Measurements from ENCODE around the gene SLC35F6. TPM values are rescaled to one million over a fixed set of nuclear protein-coding genes. Genes with fewer than 3 reads are reported as not detected.
"Not testable (repeated sequence)": the region's sequence is repeated elsewhere in the genome, so short reads cannot be mapped to it uniquely, and the experiment has no call there.

SLC35F6 gene
- total RNA-seq, 1 donor from 2014 or later = 11.5 TPM

DNA sequence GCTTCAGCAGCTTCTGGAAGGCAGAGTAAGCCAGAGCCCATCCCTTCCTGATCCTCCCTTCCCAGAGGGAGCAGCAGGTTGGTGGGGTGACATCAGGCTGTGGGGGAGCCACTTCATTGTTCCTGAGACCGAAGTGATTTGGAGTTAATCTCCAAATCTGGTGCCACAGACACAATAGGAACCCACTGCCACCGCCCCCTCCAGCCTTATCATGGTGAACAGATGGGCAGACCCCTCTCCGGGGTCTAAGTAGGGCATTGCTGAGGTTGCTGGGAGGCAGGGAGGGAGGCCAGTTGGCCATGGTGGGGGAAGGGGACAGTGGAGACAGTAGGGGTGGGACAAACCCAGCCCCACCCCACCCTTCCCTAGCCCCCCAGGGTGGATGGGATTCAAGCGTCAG, 25.6 kb upstream of the SLC35F6 start:
- Mint-ChIP-seq H3K36me3 (ENCODE audit: low read depth) (no peaks in the 10 kb centered on the region), H3K27ac (no peak overlapping the region), H3K4me3 (no peak overlapping the region), H3K4me1 (peaks cover 2% of the 10 kb centered on the region), H3K27me3 (peaks cover 5% of the 10 kb centered on the region), H3K9me3 (no peaks in the 10 kb centered on the region)
- DNase-seq = no peak
- intact Hi-C loops (cut with micrococcal nuclease) = no loop called here

DNA sequence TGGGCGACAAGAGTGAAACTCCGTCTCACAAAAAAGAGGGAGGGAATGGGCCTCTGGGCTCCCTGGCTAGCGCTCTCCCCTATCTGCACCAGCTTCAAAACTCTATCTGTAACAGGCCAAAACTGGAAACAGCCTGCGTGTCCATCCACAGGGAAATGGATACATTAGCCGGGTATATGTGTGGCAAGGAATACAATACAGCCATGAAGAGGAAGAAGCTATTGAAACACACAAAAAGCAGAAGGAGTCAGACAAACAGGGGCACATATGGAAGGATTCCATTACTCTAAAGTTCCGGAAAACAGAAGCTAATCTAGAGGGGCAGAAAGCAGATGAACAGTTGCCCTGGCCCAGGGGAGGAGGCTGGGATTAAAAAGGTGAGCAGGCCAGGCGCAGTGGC, 24.6 kb upstream of the SLC35F6 start:
- no peak overlapping the region for H3K27ac Mint-ChIP-seq
- no peak overlapping the region for H3K4me3 Mint-ChIP-seq
- intact Hi-C loops (cut with micrococcal nuclease) = no loop called here
- H3K27me3 Mint-ChIP-seq = peaks cover 5% of the 10 kb centered on the region
- no peaks in the 10 kb centered on the region for H3K36me3 Mint-ChIP-seq (ENCODE audit: low read depth)
- H3K4me1 Mint-ChIP-seq = peaks cover 2% of the 10 kb centered on the region
- H3K9me3 Mint-ChIP-seq = no peaks in the 10 kb centered on the region
- no peak for DNase-seq

DNA sequence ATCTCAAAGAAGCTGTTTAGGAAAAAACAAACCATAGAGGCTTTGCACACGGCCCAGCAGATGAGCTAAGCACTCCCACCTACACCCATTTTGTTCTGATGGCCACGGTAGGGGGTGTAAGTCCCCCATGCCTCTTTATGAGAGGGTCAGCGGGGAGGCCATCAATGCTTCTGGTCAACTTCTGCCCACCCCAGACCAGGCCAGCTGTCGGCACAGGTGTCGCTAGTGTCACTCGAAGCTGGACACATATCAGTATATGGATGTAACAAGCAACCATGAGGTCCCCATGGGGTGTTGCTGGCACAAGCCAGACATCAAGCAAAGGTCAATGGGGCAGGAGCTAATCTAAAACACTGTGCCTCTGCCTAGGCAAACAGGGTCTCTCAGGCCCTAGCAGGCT, 23.7 kb upstream of the SLC35F6 start:
- H3K36me3 Mint-ChIP-seq (ENCODE audit: low read depth) = no peaks in the 10 kb centered on the region
- H3K4me1 Mint-ChIP-seq = peaks cover 2% of the 10 kb centered on the region
- intact Hi-C loops (cut with micrococcal nuclease) = loop anchor here (10.0 kb wide), 1 partner anchor 236 kb away; no protein-coding TSS in a partner anchor
- no peak overlapping the region for H3K4me3 Mint-ChIP-seq
- DNase-seq = no peak
- H3K27ac Mint-ChIP-seq = no peak overlapping the region
- H3K9me3 Mint-ChIP-seq = no peaks in the 10 kb centered on the region
- H3K27me3 Mint-ChIP-seq = peaks cover 5% of the 10 kb centered on the region

DNA sequence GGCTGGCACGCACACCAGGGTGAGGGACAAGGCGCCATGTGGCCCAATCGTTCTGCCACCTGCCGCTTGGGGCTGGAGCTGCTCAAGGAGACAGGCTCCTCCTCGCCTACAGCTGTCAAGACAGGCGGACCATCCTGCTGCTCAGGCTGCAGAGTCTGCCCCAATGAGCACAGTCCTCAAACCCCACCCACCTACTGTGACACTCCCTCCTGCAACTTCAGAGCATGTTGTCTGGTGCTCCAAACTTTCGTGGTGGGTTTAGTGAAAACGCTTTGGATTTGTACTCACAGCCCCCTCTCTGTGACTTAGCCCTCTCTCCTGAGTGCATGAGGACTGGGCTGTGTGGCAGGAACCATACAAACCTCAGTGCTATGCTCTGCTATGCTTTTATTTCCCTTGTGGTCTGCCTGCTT, 23.2 kb upstream of the SLC35F6 start:
- no peak overlapping the region for H3K27ac Mint-ChIP-seq
- peaks cover 5% of the 10 kb centered on the region for H3K27me3 Mint-ChIP-seq
- no peak overlapping the region for H3K4me3 Mint-ChIP-seq
- H3K9me3 Mint-ChIP-seq = no peaks in the 10 kb centered on the region
- no peaks in the 10 kb centered on the region for H3K36me3 Mint-ChIP-seq (ENCODE audit: low read depth)
- intact Hi-C loops (cut with micrococcal nuclease) = loop anchor here (10.0 kb wide), 1 partner anchor 236 kb away; no protein-coding TSS in a partner anchor
- DNase-seq = peak; percentile 62
- H3K4me1 Mint-ChIP-seq = peaks cover 2% of the 10 kb centered on the region

DNA sequence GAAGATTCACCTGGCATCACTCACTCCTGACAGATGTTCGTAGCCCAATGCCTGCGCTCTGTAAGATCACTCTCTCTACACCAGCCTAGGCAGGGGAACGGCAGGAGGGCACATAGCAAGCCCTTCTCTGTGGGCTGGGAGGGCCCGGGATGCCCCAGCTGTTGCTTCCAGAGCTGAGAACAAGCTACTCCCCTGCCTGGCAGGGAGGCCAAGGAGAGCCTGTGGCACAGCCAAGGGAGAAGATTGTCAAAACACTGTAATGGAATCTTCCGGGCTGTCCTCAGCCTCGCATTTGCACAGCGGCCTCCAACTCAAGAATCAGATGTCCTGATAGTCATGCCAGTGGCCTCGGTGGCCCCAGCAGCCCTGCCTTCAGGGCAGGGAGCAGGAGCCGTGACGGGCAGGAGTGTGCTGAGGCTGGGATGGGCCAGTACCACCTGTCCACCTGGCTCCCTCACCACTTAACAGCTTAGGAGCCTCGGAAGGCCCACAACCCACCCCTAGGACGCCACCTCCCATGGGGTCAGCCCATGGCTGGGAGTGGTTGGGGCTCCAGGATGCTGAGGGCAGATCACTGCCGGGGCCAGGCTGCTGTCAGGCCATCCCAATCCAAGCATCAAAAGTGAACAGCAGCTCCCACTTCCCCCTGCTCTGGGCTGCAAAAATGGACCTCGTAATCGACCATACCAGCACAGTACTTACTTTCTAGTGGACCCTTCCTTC, 21.9 kb upstream of the SLC35F6 start:
- peaks cover 5% of the 10 kb centered on the region for H3K27me3 Mint-ChIP-seq
- intact Hi-C loops (cut with micrococcal nuclease) = loop anchor here (10.0 kb wide), 1 partner anchor 237 kb away; no protein-coding TSS in a partner anchor
- no peak overlapping the region for H3K27ac Mint-ChIP-seq
- H3K4me1 Mint-ChIP-seq = peaks cover 2% of the 10 kb centered on the region
- no peaks in the 10 kb centered on the region for H3K9me3 Mint-ChIP-seq
- no peak for DNase-seq
- H3K4me3 Mint-ChIP-seq = no peak overlapping the region
- no peaks in the 10 kb centered on the region for H3K36me3 Mint-ChIP-seq (ENCODE audit: low read depth)

- Mint-ChIP-seq H3K27ac (no peak overlapping the region), H3K9me3 (no peaks in the 10 kb centered on the region), H3K36me3 (ENCODE audit: low read depth) (no peaks in the 10 kb centered on the region), H3K27me3 (peaks cover 8% of the 10 kb centered on the region), H3K4me3 (no peak overlapping the region), H3K4me1 (peaks cover 2% of the 10 kb centered on the region)
- no peak for DNase-seq
- intact Hi-C loops (cut with micrococcal nuclease) = loop anchor here (10.0 kb wide), 1 partner anchor 239 kb away; no protein-coding TSS in a partner anchor
Observed at GRCh38 chr2:26743852-26744251, 20.2 kb upstream of the SLC35F6 start.

DNA sequence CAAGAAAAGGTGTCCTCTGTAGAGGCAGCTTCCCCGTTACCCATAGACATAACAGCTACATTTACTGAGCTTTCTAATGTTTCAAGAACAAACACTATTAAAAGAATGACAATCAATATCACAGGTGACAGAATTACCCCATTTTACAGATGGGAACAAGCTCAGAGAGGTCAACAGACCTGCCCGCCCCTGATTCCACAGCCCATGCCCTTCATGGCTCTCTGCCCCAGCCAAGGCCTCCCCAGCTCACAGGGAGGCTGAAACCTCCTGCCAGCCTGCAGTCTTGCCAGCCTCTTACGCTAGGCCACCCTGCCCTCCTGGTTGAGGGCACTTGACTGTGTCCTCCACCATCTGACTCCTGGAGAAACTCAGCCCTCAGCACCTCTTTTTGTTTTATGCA, 19.1 kb upstream of the SLC35F6 start:
- H3K27ac Mint-ChIP-seq = no peak overlapping the region
- peaks cover 2% of the 10 kb centered on the region for H3K4me1 Mint-ChIP-seq
- no peak for DNase-seq
- H3K36me3 Mint-ChIP-seq (ENCODE audit: low read depth) = no peaks in the 10 kb centered on the region
- peaks cover 11% of the 10 kb centered on the region for H3K27me3 Mint-ChIP-seq
- intact Hi-C loops (cut with micrococcal nuclease) = loop anchor here (1.0 to 10.0 kb wide), 2 partner anchors 140 to 240 kb away; no protein-coding TSS in a partner anchor
- H3K4me3 Mint-ChIP-seq = no peak overlapping the region
- H3K9me3 Mint-ChIP-seq = no peaks in the 10 kb centered on the region

GRCh38 chr2:26745609-26746327, 18.3 kb upstream of the SLC35F6 start:
- no peaks in the 10 kb centered on the region for H3K36me3 Mint-ChIP-seq (ENCODE audit: low read depth)
- intact Hi-C loops (cut with micrococcal nuclease) = loop anchor here (1.0 to 10.0 kb wide), 2 partner anchors 140 to 241 kb away; no protein-coding TSS in a partner anchor
- H3K27me3 Mint-ChIP-seq = peaks cover 12% of the 10 kb centered on the region
- H3K27ac Mint-ChIP-seq = no peak overlapping the region
- H3K4me3 Mint-ChIP-seq = no peak overlapping the region
- no peaks in the 10 kb centered on the region for H3K9me3 Mint-ChIP-seq
- peak; percentile 92 for DNase-seq
- peaks cover under 1% of the 10 kb centered on the region for H3K4me1 Mint-ChIP-seq

- no peaks in the 10 kb centered on the region for H3K9me3 Mint-ChIP-seq
- intact Hi-C loops (cut with micrococcal nuclease) = loop anchor here (10.0 kb wide), 1 partner anchor 242 kb away; no protein-coding TSS in a partner anchor
- no peak overlapping the region for H3K4me3 Mint-ChIP-seq
- H3K36me3 Mint-ChIP-seq (ENCODE audit: low read depth) = no peaks in the 10 kb centered on the region
- H3K27ac Mint-ChIP-seq = no peak overlapping the region
- H3K27me3 Mint-ChIP-seq = peaks cover 12% of the 10 kb centered on the region
- no peaks in the 10 kb centered on the region for H3K4me1 Mint-ChIP-seq
- no peak for DNase-seq
Observed at GRCh38 chr2:26746934-26747333, 17.1 kb upstream of the SLC35F6 start.

GRCh38 chr2:26749787-26750420, 14.2 kb upstream of the SLC35F6 start:
- intact Hi-C loops (cut with micrococcal nuclease) = loop anchor here (10.0 kb wide), 1 partner anchor 245 kb away; no protein-coding TSS in a partner anchor
- H3K4me3 Mint-ChIP-seq; H3K4me1 Mint-ChIP-seq; H3K27ac Mint-ChIP-seq; H3K9me3 Mint-ChIP-seq; H3K36me3 Mint-ChIP-seq (ENCODE audit: low read depth); DNase-seq: not testable (repeated sequence)
- peaks cover 17% of the 10 kb centered on the region for H3K27me3 Mint-ChIP-seq

DNA sequence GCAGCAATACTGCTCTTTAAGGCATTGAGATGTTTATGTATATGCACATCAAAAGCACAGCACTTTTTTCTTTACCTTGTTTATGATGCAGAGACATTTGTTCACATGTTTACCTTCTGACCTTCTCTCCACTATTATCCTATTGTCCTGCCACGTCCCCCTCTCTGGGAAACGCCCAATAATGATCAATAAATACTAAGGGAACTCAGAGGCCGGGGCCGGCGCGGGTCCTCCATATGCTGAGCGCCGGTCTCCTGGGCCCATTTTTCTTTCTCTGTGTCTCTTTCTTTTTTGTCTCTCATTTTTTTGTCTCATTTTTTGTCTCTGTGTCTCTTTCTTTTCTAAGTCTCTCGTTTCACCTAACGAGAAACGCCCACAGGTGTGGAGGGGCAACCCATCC, 13.6 kb upstream of the SLC35F6 start:
- H3K4me1 Mint-ChIP-seq; intact Hi-C loops (cut with micrococcal nuclease); H3K36me3 Mint-ChIP-seq (ENCODE audit: low read depth); H3K9me3 Mint-ChIP-seq; DNase-seq; H3K4me3 Mint-ChIP-seq; H3K27ac Mint-ChIP-seq: not testable (repeated sequence)
- peaks cover 17% of the 10 kb centered on the region for H3K27me3 Mint-ChIP-seq

DNA sequence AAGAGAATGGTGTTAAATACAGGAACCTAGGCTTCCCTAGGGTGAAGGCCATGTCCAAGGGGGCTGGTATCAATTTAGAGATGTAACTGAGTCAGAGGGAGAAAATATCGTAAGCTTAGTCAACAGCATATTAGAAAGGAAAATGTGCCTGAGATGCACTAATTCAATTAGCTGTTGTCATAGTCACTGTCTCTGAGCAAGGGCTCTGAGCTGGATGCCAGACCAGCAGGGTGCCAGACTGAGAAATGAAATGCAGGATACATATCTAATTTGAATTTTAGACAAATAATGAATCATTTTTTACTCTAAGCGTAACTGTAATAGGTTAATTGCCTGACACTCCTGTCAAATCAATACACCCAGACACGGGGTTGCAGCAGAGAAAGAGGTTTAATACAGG, 11.4 kb upstream of the SLC35F6 start:
- Mint-ChIP-seq H3K9me3 (no peaks in the 10 kb centered on the region), H3K27ac (no peak overlapping the region), H3K27me3 (peaks cover 15% of the 10 kb centered on the region), H3K36me3 (ENCODE audit: low read depth) (no peaks in the 10 kb centered on the region), H3K4me1 (peaks cover 2% of the 10 kb centered on the region), H3K4me3 (no peak overlapping the region)
- no peak for DNase-seq
- intact Hi-C loops (cut with micrococcal nuclease) = no loop called here

- no peaks in the 10 kb centered on the region for H3K36me3 Mint-ChIP-seq (ENCODE audit: low read depth)
- peaks cover 8% of the 10 kb centered on the region for H3K27me3 Mint-ChIP-seq
- intact Hi-C loops (cut with micrococcal nuclease) = no loop called here
- H3K27ac Mint-ChIP-seq = no peak overlapping the region
- DNase-seq = no peak
- H3K4me1 Mint-ChIP-seq = peaks cover 5% of the 10 kb centered on the region
- H3K9me3 Mint-ChIP-seq = no peaks in the 10 kb centered on the region
- no peak overlapping the region for H3K4me3 Mint-ChIP-seq
Observed at GRCh38 chr2:26754539-26754938, 9.5 kb upstream of the SLC35F6 start.

All from activated CD4-positive, alpha-beta T cell treated with anti-CD3 and anti-CD28 coated beads, Interleukin-2, amount 10 ng/mL, durations not matched to agents 24 days and 14 days (primary cell).